Pancreas (tissue), 10 donors: ENCODE measurements around the gene COL20A1. TPM values are rescaled to one million over a fixed set of nuclear protein-coding genes. Genes with fewer than 3 reads are reported as not detected.
A peak's percentile ranks its signal among the peaks of the same experiment; 100 is the strongest.

Experiments
- ATAC-seq, 4 donors: fragments of 200-7000 bp; cut with Tn5 transposase; one replicate each; pipeline versions ENCODE4 v1.8.0 to v1.9.1; 2020; ENCODE audit warnings: mild to moderate bottlenecking in 4 of 4, moderate library complexity in 4 of 4
- DNase-seq, 6 donors: peaks; one replicate each; pipeline ENCODE4 v3.0.0-alpha.2; 2020
- FAIRE-seq: peaks from 2 replicates; lab custom pipeline; 2012; peaks lifted over from hg19 to GRCh38; lab: Jason Lieb, UNC
- H3K27ac ChIP-seq, 4 donors: fragments of 200-600 bp; sonication (generic); 1 replicate in 3 of 4; 2 replicates in 1 of 4; pipeline versions ENCODE4 v1.5.0 to v1.8.0; 2020
- H3K27me3 ChIP-seq, 4 donors: fragments of 200-600 bp; one replicate each; pipeline ENCODE4 v1.8.0; 2021
- H3K36me3 ChIP-seq, 3 donors: fragments of 200-600 bp; sonication (generic) in 1 of 3; one replicate each; pipeline versions ENCODE4 v1.5.0 to v1.8.0; 2020 to 2021
- H3K4me1 ChIP-seq, 3 donors: fragments of 200-600 bp; one replicate each; pipeline ENCODE4 v1.8.0; 2021
- H3K4me3 ChIP-seq, 4 donors: fragments of 200-600 bp; sonication (generic) in 2 of 4; one replicate each; pipeline versions ENCODE4 v1.5.0 to v1.8.0; 2020 to 2021
- H3K9me3 ChIP-seq, 4 donors: fragments of 200-600 bp; one replicate each; pipeline ENCODE4 v1.8.0; 2021
- CTCF ChIP-seq, 4 donors: fragments of 200-600 bp; sonication (generic) in 3 of 4; IDR thresholded peaks; one replicate each; pipeline versions ENCODE4 v1.5.0 to v1.8.0; 2021; ENCODE audit warnings: antibody characterized with exemption in 4 of 4
- WGBS, 2 donors: extraction: QIAGEN DNeasy Blood & Tissue Kit; methylation state at CpG; one replicate each; pipeline ENCODE4 v1.1.7; 2013; 5-methylcytosine and 5-hydroxymethylcytosine counted together
- intact Hi-C, 3 donors: fragments of 100-400 bp; cut with DNase I; formaldehyde crosslinking; loops; one replicate each; pipeline versions ENCODE4 v1.11.1 to v1.14.2; 2022
- polyA plus RNA-seq, 2 donors: library from polyadenylated mRNA; stranded (reverse); fragments of 200-250 nt; gene quantifications; one replicate each; pipeline ENCODE4 v1.2.3, GENCODE V29; 2013
- total RNA-seq, 6 donors: library from RNA; stranded (reverse); fragmentation: NEBNext Ultra II Directional in 4 of 6; extraction: Animal tissue kit (Norgen Biotek cat#: 25700) in 4 of 6; gene quantifications; one replicate each; pipeline versions ENCODE4 v1.2.1 to v1.2.4, GENCODE V29; 2021 to 2023
- donor health status: healthy with polysubstance abuse.
- donor health status: DM: no; HTN: no; CAD: no; lungs with moderate emphysema.
- donor health status: DM: no; HTN: no; CAD: no.
- donor health status: control.
- donor health status: control.
- donor health status: Bipolar disorder and iron deficiency.
- donor health status: DM: yes; HTN: yes; CAD: no.
- donor health status: DM: no; HTN: no; CAD: no.
- donor health status: DM: no; HTN: no; CAD: no.
- donor health status: DM: yes; HTN: yes; CAD: no.

The COL20A1 gene
- total and polyA plus RNA-seq, 8 donors: 0.05 TPM; not detected in 7

GRCh38 chr20:63253065-63253437, 39.9 kb upstream of the COL20A1 start:
- Histone ChIP-seq H3K4me3 (no peak overlapping the region), H3K27ac (no peak overlapping the region), H3K4me1 (peaks cover 0 to 8% (median 0%) of the 10 kb centered on the region in 3 donors), H3K27me3 (peaks cover 0 to 26% (median 10%) of the 10 kb centered on the region in 4 donors), H3K36me3 (no peaks in the 10 kb centered on the region), H3K9me3 (no peaks in the 10 kb centered on the region)
- WGBS, 2 donors: 10 to 14% methylated on average over 16 of the region's 16 CpGs
- DNase-seq (no peak), FAIRE-seq (no peak), ATAC-seq (no peak)
- intact Hi-C loops: no loop called here
- no peak for TF ChIP-seq CTCF (IDR thresholded peaks at IDR 0.05)

DNA sequence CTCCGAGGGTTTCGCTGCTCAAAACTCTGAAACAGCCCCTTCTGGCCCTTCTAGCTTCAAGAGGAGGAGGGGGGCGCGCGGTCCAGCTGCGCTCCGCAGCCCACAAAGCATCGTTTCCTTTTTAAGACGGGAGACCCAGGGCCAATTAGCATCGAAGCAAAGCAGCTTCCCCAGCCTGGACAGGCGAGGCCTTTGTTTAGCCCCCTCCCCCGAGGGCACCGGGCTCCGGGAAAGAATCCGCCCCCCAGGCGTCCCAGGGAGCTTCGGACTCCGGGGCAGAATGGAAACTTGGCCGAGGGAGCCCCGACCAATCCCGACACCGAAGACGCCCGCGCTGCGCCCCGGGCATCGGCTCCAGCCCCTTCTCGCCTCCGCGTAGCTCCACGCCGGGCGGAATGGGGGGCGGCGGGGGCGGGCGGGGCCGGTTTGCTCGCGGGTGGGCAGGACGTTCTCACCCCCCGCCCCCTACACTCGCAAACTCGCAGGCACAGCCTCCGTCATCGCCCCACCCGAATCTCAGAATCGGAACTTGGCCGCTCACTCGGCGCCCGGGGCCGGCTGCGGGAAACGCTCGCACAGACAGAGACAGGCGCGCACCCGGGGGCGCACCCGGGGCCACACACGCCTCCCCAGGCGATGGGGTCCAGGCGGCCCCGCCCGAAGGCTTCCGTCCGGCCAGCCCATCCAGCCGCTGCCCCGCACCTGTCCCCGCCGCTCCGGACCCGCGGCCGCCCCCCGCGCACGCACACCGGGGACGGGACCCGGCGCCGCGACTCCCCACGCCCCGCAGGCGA, 39.4 kb upstream of the COL20A1 start:
- FAIRE-seq (no peak), DNase-seq (no peak), ATAC-seq (no peak)
- H3K36me3 ChIP-seq: no peaks in the 10 kb centered on the region
- 1% methylated on average over 70 to 89 of the region's 89 CpGs for WGBS, 2 donors
- no peak for TF ChIP-seq CTCF (IDR thresholded peaks at IDR 0.05)
- H3K27me3 ChIP-seq: peaks cover 0 to 24% (median 10%) of the 10 kb centered on the region in 4 donors
- intact Hi-C loops: no loop called here
- H3K4me1 ChIP-seq: peaks cover 0 to 8% (median 0%) of the 10 kb centered on the region in 3 donors
- H3K4me3 ChIP-seq: peak overlapping the region in 2 of 4 donors; percentile 13 to 31
- H3K9me3 ChIP-seq: no peaks in the 10 kb centered on the region
- no peak overlapping the region for H3K27ac ChIP-seq

DNA sequence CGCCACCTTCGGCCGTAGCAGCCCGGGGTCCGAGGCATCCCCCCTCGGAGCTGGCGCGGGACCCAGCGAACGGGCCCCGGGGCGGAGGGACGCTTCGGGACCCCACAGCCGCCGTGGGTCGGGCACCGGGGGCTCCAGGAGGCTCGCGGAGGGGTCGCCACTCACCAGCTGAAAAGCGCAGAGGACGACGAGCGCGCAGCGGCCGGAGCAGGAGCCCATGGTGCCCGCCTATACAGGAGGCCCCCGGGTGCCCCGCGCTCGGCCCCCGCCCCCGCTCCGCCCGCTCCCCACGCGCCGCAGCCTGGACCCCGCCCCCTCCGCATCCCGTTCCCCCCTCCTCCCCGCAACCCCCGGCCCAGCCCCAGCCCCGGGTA, 38.8 kb upstream of the COL20A1 start, which contains the start of gene NKAIN4:
TSS of gene NKAIN4 (minus strand) at position 232 of the 374 bp plus-strand sequence. CDS start at position 219, 13 bp downstream.
- DNase-seq: no peak
- Histone ChIP-seq H3K4me3 (peak within 1 kb of the TSS in 2 of 4 donors; percentile 13 to 31), H3K36me3 (no peaks in the 10 kb centered on the region), H3K9me3 (no peaks in the 10 kb centered on the region), H3K27ac (no peak within 1 kb of the TSS), H3K4me1 (peaks cover 0 to 8% (median 0%) of the 10 kb centered on the region in 3 donors), H3K27me3 (peaks cover 0 to 24% (median 10%) of the 10 kb centered on the region in 4 donors)
- no peak for TF ChIP-seq CTCF (IDR thresholded peaks at IDR 0.05)
- intact Hi-C loops: no loop called here
- no peak for ATAC-seq
- FAIRE-seq: no peak
- 1 to 2% methylated on average over 35 to 45 of the region's 46 CpGs for WGBS, 2 donors

DNA sequence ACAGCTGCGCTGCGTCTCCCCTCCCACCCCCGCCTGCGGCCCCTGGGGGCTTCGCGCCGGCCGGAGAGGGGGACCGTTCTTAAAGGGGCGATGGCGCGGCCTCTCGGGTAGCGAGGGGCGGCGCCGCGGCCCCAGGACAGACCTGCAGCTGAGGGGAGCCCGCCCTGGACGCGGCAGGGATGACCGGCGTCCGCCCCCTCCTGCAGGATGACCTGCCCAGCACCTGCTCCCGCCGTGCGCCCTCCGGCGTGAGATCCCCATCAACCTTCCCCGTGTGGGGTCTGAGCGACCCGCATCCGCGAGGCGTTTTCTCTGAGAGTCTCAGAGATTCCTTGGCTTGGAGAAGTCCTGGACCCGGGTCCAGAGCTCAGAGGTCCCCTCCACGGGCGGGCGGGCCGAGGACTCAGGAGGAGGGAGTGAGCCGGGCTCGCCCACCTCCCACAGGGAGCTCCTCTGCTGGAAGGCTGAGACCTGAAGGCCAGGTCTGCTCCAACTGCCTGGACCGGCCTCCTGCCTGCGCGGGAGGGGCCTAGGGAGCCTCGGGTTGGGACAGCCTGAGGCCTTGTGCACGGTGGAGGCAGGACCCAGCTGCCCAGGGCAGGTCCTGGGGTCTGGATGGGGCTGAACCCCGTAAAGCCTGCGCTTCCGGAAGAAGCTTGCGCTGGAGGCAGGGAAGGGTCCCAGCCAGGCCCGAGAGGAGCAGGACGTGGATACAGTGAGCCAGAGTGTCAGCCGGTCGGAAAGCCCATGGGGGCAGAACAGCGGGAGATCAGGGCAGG, 38.2 kb upstream of the COL20A1 start:
- no peak for DNase-seq
- Histone ChIP-seq H3K4me3 (no peak overlapping the region), H3K4me1 (peaks cover 0 to 8% (median 0%) of the 10 kb centered on the region in 3 donors), H3K9me3 (no peaks in the 10 kb centered on the region), H3K27ac (no peak overlapping the region), H3K27me3 (peaks cover 0 to 24% (median 10%) of the 10 kb centered on the region in 4 donors), H3K36me3 (no peaks in the 10 kb centered on the region)
- intact Hi-C loops: no loop called here
- WGBS, 2 donors: 6 to 10% methylated on average over 37 to 56 of the region's 56 CpGs
- no peak for FAIRE-seq
- no peak for ATAC-seq
- TF ChIP-seq CTCF (IDR thresholded peaks at IDR 0.05): no peak
